HCT116 (cell line): ENCODE results near the gene OPHN1. TPM values are rescaled to one million over a fixed set of nuclear protein-coding genes. Genes with fewer than 3 reads are reported as not detected.

Experiments
- ATAC-seq: fragments of 200-7000 bp; cut with Tn5 transposase; 2 replicates; pipeline ENCODE4 v1.9.1; 2020; ENCODE audit warnings: mild to moderate bottlenecking, moderate library complexity
- BruUV-seq: library from RNA; stranded (reverse); fragments of 400-500 nt; replicated peaks from 2 replicates; lab custom pipeline; 2021; lab: Mats Ljungman, UMichigan
- CTCF ChIA-PET: fragments of 300-600 bp; sonication (Branson Sonifier 250); formaldehyde crosslinking; loops from one replicate; lab custom pipeline; 2021; ENCODE audit warnings: antibody characterized with exemption; lab: Charles Lee
- POLR2A ChIA-PET: fragments of 300-600, 350-600 bp; sonication (Branson Sonifier 250); formaldehyde crosslinking; loops from one replicate; lab custom pipeline; 2021; ENCODE audit warnings: antibody characterized with exemption; lab: Charles Lee
- RAD21 ChIA-PET, 2 experiments: fragments of 300-600 bp; sonication (Branson Sonifier 250); formaldehyde crosslinking; loops; one replicate each; lab custom pipeline; 2023; ENCODE audit warnings: low total read pairs in 2 of 2; ENCODE audit not compliant: uncharacterized antibody in 2 of 2, unreplicated experiment in 2 of 2, low non-redundant PET in 1 of 2; lab: Charles Lee
- DNase-seq: peaks from one replicate; pipeline ENCODE4 v3.0.0-alpha.2; 2010; ENCODE audit warnings: low read depth, low spot score
- H2AFZ ChIP-seq: fragments of 200-600 bp; shearing (Covaris generic), sonication (generic); 2 replicates; pipeline ENCODE4 v1.6.1; 2017; ENCODE audit warnings: low read depth, mixed run types, mixed read lengths, antibody characterized with exemption, low read length; ENCODE audit not compliant: poor library complexity, severe bottlenecking
- H3K27ac ChIP-seq: 2 replicates; pipeline ENCODE4 v1.5.1; 2012; ENCODE audit warnings: low read depth, low read length
- H3K27me3 ChIP-seq: fragments of 200-600 bp; sonication (generic); 2 replicates; pipeline ENCODE4 v1.6.1; 2016; ENCODE audit warnings: mixed run types, low read length, mixed read lengths; ENCODE audit not compliant: insufficient read depth
- H3K36me3 ChIP-seq, 2 experiments: fragments of 200-500 bp in 1 of 2; fragments of 200-600 bp in 1 of 2; sonication (Bioruptor generic) in 1 of 2; sonication (generic) in 1 of 2; 2 replicates each; pipeline versions ENCODE4 v1.5.1 to v1.6.1; 2014 to 2016; ENCODE audit warnings: low read length in 2 of 2, inconsistent platforms in 1 of 2, mixed read lengths in 1 of 2, mixed run types in 1 of 2; ENCODE audit not compliant: insufficient read depth in 2 of 2, control insufficient read depth in 1 of 2
- H3K4me1 ChIP-seq, 2 experiments: fragments of 200-600 bp in 1 of 2; sonication (generic) in 1 of 2; 2 replicates each; pipeline versions ENCODE4 v1.5.1 to v1.6.1; 2012 to 2017; ENCODE audit warnings: low read length in 2 of 2, inconsistent platforms in 1 of 2, mild to moderate bottlenecking in 1 of 2, mixed read lengths in 1 of 2, mixed run types in 1 of 2, moderate library complexity in 1 of 2; ENCODE audit not compliant: insufficient read depth in 2 of 2, control insufficient read depth in 1 of 2
- H3K4me2 ChIP-seq: fragments of 200-600 bp; sonication (generic); 2 replicates; pipeline ENCODE4 v1.6.1; 2017; ENCODE audit warnings: mixed run types, low read length, mixed read lengths
- H3K4me3 ChIP-seq, 2 experiments: fragments of 200-600 bp in 1 of 2; sonication (generic) in 1 of 2; replicated peaks in 1 of 2; 2 replicates each; pipeline ENCODE4 v1.5.1; 2011 to 2016; ENCODE audit warnings: low read length in 2 of 2, control low read depth in 1 of 2, low read depth in 1 of 2, mild to moderate bottlenecking in 1 of 2, mixed read lengths in 1 of 2, mixed run types in 1 of 2
- H3K79me2 ChIP-seq: fragments of 200-600 bp; sonication (generic); 2 replicates; pipeline ENCODE4 v1.6.1; 2017; ENCODE audit warnings: mild to moderate bottlenecking, mixed run types, low read length, moderate library complexity, mixed read lengths; ENCODE audit not compliant: insufficient read depth
- H3K9ac ChIP-seq: fragments of 200-600 bp; sonication (generic); 2 replicates; pipeline ENCODE4 v1.6.1; 2016; ENCODE audit warnings: low read length, mixed read lengths
- H3K9me2 ChIP-seq: fragments of 200-600 bp; sonication (generic), shearing (Covaris generic); 2 replicates; pipeline ENCODE4 v1.6.1; 2017; ENCODE audit warnings: mixed run types, mild to moderate bottlenecking, moderate library complexity; ENCODE audit not compliant: insufficient read depth
- H3K9me3 ChIP-seq, 2 experiments: fragments of 200-500 bp in 1 of 2; fragments of 200-600 bp in 1 of 2; sonication (Bioruptor generic) in 1 of 2; sonication (generic) in 1 of 2; 2 replicates each; pipeline ENCODE4 v1.6.1; 2014 to 2017; ENCODE audit warnings: low read length in 2 of 2, mixed read lengths in 2 of 2, inconsistent platforms in 1 of 2, low read depth in 1 of 2, mild to moderate bottlenecking in 1 of 2, mixed run types in 1 of 2, moderate library complexity in 1 of 2; ENCODE audit not compliant: control insufficient read depth in 1 of 2, insufficient read depth in 1 of 2
- H4K20me1 ChIP-seq: fragments of 200-600 bp; sonication (generic), shearing (Covaris generic); 2 replicates; pipeline ENCODE4 v1.6.1; 2017; ENCODE audit warnings: mixed run types, mild to moderate bottlenecking, moderate library complexity; ENCODE audit not compliant: insufficient read depth
- CBX3 ChIP-seq: IDR thresholded peaks from 2 replicates; pipeline ENCODE4 v1.6.1; 2012; ENCODE audit warnings: low read depth
- ELF1 ChIP-seq: IDR thresholded peaks from 2 replicates; pipeline ENCODE4 v1.6.1; 2012; ENCODE audit warnings: low read depth, borderline replicate concordance
- EZH2 ChIP-seq: fragments of 200-600 bp; sonication (generic); IDR thresholded peaks from 2 replicates; pipeline ENCODE4 v1.6.1; 2017; ENCODE audit warnings: antibody characterized with exemption, mixed run types
- JUND ChIP-seq: IDR thresholded peaks from 2 replicates; pipeline ENCODE4 v1.6.1; 2012
- POLR2A ChIP-seq: IDR thresholded peaks from 2 replicates; pipeline ENCODE4 v1.7.0; 2011; ENCODE audit warnings: borderline replicate concordance; ENCODE audit not compliant: insufficient read depth, insufficient read length; ENCODE audit errors: extremely low read depth
- intact Hi-C: fragments of 100-400 bp; cut with micrococcal nuclease; formaldehyde crosslinking; loops from 2 replicates; pipeline ENCODE4 v1.10.0; 2022
- total RNA-seq: library from RNA; stranded (reverse); gene quantifications from one replicate; pipeline ENCODE4 v1.2.1, GENCODE V29; 2021; ENCODE audit not compliant: unreplicated experiment
- TF ChIP-seq, protein P1 (sequence below), 3 experiments: fragments of 200-600 bp in 1 of 3; sonication (generic) in 1 of 3; IDR thresholded peaks in 2 of 3; conservative IDR thresholded peaks in 1 of 3; 2 replicates each; pipeline ENCODE4 v1.5.1; 2012 to 2017; ENCODE audit warnings: low read depth in 2 of 3, low read length in 2 of 3, antibody characterized with exemption in 1 of 3, borderline replicate concordance in 1 of 3, control low read depth in 1 of 3, mild to moderate bottlenecking in 1 of 3, mixed read lengths in 1 of 3, mixed run types in 1 of 3, moderate library complexity in 1 of 3; ENCODE audit not compliant: insufficient read depth in 1 of 3

OPHN1 gene
- total RNA-seq, 1 experiment from 2014 or later = 2.9 TPM

DNA sequence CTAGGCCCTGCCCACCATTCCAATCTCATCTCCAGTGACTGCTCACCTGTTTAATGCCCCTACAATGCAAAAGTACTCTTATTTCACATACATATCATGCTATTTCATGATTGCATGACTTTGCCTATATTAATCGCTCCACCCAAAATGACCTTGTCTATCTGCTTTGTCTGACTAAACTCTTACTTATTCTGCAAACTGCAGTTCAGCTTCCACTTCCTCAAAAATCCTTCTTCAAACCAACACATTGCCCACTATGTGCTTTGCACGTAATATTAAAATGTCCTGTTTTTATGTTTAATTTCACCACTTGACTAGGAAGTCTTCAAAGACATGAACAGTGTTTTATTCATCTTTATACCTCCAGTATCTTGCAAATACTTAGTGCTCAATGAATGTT lies 229.6 kb downstream of the OPHN1 start:
- RAD21 ChIA-PET = no interaction called here
- H3K79me2 ChIP-seq = no peaks in the 10 kb centered on the region

DNA sequence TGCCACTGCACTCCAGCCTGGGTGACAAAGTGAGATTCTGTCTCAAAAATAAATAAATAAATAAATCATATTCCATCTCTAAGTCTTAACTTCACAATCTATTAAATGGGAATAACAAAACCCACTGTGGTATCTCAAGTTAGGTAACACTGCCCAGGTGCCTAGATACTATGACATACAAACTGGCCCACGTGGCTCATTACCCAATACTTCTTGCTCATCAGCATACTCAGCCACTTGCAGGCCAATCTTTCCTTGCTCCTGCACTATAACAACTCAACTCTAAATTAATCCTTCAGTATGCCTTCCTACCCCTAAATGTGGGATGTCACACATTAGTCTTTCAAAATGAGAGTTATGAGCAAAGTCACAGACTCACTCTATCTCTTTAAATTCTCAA lies 230.1 kb downstream of the OPHN1 start:
- TF ChIP-seq POLR2A (no peak), ELF1 (no peak)
- H3K79me2 ChIP-seq = no peaks in the 10 kb centered on the region
- intact Hi-C loops = no loop called here
- no peak overlapping the region for H3K9ac ChIP-seq
- BruUV-seq = no TSS peak
- H3K9me3 ChIP-seq = no peaks in the 10 kb centered on the region
- DNase-seq = no peak
- no peak overlapping the region for H3K27ac ChIP-seq
- RAD21 ChIA-PET = no interaction called here
- no peaks in the 10 kb centered on the region for H3K36me3 ChIP-seq
- H4K20me1 ChIP-seq = no peaks in the 10 kb centered on the region
- no peak for ATAC-seq
- no peaks in the 10 kb centered on the region for H3K27me3 ChIP-seq
- CTCF ChIA-PET = no interaction called here
- no peak overlapping the region for H3K4me3 ChIP-seq
- POLR2A ChIA-PET = no interaction called here
- no peak overlapping the region for H2AFZ ChIP-seq
- H3K9me2 ChIP-seq = no peaks in the 10 kb centered on the region
- no peak overlapping the region for H3K4me2 ChIP-seq
- H3K4me1 ChIP-seq = peaks cover 10 to 15% of the 10 kb centered on the region in 2 experiments

More for the DNA sequence above, 229.6 kb downstream of the OPHN1 start:
- ChIA-PET POLR2A (no interaction called here), CTCF (no interaction called here)
- Histone ChIP-seq H3K9me3 (no peaks in the 10 kb centered on the region), H3K4me1 (peaks cover 9 to 10% of the 10 kb centered on the region in 2 experiments), H3K27me3 (no peaks in the 10 kb centered on the region), H3K36me3 (no peaks in the 10 kb centered on the region), H3K9ac (no peak overlapping the region), H3K4me2 (no peak overlapping the region), H3K27ac (no peak overlapping the region), H2AFZ (no peak overlapping the region), H3K4me3 (no peak overlapping the region), H3K9me2 (no peaks in the 10 kb centered on the region), H4K20me1 (no peaks in the 10 kb centered on the region)
- no TSS peak for BruUV-seq
- TF ChIP-seq JUND (no peak), EZH2 (no peak), CBX3 (no peak)
- TF ChIP-seq, protein P1, sequence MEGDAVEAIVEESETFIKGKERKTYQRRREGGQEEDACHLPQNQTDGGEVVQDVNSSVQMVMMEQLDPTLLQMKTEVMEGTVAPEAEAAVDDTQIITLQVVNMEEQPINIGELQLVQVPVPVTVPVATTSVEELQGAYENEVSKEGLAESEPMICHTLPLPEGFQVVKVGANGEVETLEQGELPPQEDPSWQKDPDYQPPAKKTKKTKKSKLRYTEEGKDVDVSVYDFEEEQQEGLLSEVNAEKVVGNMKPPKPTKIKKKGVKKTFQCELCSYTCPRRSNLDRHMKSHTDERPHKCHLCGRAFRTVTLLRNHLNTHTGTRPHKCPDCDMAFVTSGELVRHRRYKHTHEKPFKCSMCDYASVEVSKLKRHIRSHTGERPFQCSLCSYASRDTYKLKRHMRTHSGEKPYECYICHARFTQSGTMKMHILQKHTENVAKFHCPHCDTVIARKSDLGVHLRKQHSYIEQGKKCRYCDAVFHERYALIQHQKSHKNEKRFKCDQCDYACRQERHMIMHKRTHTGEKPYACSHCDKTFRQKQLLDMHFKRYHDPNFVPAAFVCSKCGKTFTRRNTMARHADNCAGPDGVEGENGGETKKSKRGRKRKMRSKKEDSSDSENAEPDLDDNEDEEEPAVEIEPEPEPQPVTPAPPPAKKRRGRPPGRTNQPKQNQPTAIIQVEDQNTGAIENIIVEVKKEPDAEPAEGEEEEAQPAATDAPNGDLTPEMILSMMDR (IDR thresholded peaks at IDR 0.05 in 2 of 3, conservative IDR thresholded peaks at IDR 0.05 in 1 of 3; ENCODE audit: borderline replicate concordance in 1 of 3, insufficient read depth in 1 of 3, low read depth in 2 of 3, low read length in 2 of 3) = no peak
- ATAC-seq (no peak), DNase-seq (no peak)
- intact Hi-C loops = no loop called here
